ENCODE results near the gene SCUBE1. TPM values are rescaled to one million over a fixed set of nuclear protein-coding genes. Genes with fewer than 3 reads are reported as not detected.

The SCUBE1 gene
- total RNA-seq, 4 donors from 2014 or later: 0.78 to 3.5 (median 0.95) TPM

DNA sequence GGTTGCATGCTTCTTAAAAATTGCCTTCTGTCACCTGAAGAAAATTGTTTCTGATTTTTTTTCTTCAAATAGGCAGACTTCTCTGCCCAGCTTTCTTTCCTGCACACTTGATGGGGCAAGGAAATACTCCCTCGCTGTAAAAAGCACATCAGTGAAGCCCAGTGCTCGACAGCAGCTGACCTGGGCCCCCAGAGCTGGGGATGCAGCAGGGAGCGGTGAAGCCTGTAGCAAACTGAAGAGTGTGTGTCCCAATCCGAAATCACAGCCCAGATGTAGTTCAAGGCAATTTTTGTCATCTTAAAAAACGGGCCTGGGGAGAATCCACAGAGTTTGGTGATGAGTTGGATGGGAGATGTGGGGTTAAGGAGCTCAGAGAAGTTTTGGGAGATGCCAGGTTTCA, 41.7 kb upstream of the SCUBE1 start:
- DNase-seq: no peak
- WGBS, 2 donors: 47 to 60% methylated on average over 5 of the region's 5 CpGs
- Histone ChIP-seq H3K4me1 (no peaks in the 10 kb centered on the region), H3K9me3 (no peaks in the 10 kb centered on the region), H3K27ac (no peak overlapping the region), H3K27me3 (no peaks in the 10 kb centered on the region), H3K4me3 (replicated peaks in 1 of 3) (no peak overlapping the region), H3K36me3 (no peaks in the 10 kb centered on the region)
- intact Hi-C loops (cut with DNase I): loop anchor here (2.0 to 5.0 kb wide), 2 partner anchors 110 to 1242 kb away; no protein-coding TSS in a partner anchor
- no peak for TF ChIP-seq CTCF (IDR thresholded peaks at IDR 0.05)
- no peak for TF ChIP-seq POLR2A (IDR thresholded peaks at IDR 0.05)

GRCh38 chr22:43381693-43382092, 38.5 kb upstream of the SCUBE1 start:
- TF ChIP-seq CTCF (IDR thresholded peaks at IDR 0.05) (no peak), POLR2A (IDR thresholded peaks at IDR 0.05) (no peak)
- intact Hi-C loops (cut with DNase I): no loop called here
- Histone ChIP-seq H3K4me1 (peaks cover 15 to 20% of the 10 kb centered on the region in 2 donors), H3K9me3 (no peaks in the 10 kb centered on the region), H3K27me3 (no peaks in the 10 kb centered on the region), H3K27ac (no peak overlapping the region), H3K4me3 (replicated peaks in 1 of 3) (no peak overlapping the region), H3K36me3 (no peaks in the 10 kb centered on the region)
- DNase-seq: no peak
- WGBS, 2 donors: 75 to 76% methylated on average over 6 of the region's 6 CpGs

DNA sequence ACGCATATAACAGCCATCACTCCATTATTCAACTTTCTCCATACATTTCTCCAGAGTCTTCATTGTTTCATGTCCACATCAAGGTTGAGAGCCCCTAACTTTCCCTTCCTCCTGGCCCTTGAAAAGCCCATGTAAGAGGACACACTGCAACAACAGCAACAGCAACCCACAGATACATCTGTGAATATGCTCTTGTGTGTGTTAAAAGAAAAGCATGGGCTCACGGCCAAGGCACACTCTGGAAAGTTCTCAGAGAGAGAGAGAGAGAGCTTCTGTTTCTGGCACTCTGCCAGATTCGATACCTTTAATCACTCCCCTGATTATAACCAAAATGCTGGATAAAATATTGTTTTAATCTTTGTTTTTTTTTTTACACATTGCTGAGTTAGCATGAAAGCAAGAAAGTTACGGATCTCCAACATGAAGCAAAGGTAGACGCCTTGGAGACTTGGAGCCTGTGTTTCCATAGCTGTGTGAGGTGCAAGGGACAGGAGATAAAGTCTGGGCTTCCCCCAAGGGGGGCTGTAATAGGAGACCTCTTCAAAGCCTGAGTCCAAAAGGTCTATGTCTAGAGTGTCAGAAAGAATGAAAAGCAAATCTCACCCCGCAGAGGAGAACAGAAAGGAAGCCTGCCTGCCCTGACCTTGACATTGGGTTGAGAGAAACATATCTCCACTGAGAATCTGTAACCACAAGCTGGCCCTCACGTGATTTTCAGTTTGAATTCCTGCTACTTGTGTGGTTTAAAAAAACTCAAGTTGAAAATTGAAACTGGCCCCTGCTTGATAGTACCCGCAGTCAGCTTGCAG, 34.9 kb upstream of the SCUBE1 start:
- H3K9me3 ChIP-seq: no peaks in the 10 kb centered on the region
- DNase-seq: peak; percentile 71 to 79
- peaks cover 19 to 25% of the 10 kb centered on the region in 2 donors for H3K4me1 ChIP-seq
- WGBS, 2 donors: 14 to 15% methylated on average over 8 of the region's 8 CpGs
- no peaks in the 10 kb centered on the region for H3K36me3 ChIP-seq
- no peak overlapping the region for H3K4me3 ChIP-seq (replicated peaks in 1 of 3)
- intact Hi-C loops (cut with DNase I): no loop called here
- H3K27me3 ChIP-seq: no peaks in the 10 kb centered on the region
- peak overlapping the region; percentile 72 to 89 (median 75) for H3K27ac ChIP-seq
- no peak for TF ChIP-seq CTCF (IDR thresholded peaks at IDR 0.05)
- TF ChIP-seq POLR2A (IDR thresholded peaks at IDR 0.05): no peak

DNA sequence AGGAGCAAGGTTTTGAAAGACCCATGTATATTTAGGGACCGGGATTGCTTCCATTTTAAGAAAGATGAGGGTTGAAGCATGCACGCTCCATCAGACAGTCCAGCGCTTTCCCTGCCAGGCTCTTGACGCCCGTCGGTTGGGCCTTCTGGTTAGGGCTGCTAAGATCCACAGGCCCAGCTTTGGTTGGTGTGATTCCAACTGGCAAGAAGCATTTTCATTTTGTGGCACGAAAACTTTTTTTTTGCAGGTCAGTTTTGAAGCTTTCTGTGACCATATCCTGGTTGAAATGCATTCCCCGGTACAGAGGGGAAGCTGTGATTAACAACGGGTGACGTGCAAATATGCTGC, 34.4 kb upstream of the SCUBE1 start:
- WGBS, 2 donors: 14 to 16% methylated on average over 10 of the region's 10 CpGs
- Histone ChIP-seq H3K9me3 (no peaks in the 10 kb centered on the region), H3K4me3 (replicated peaks in 1 of 3) (no peak overlapping the region), H3K36me3 (no peaks in the 10 kb centered on the region), H3K27ac (peak overlapping the region; percentile 72 to 89 (median 75)), H3K27me3 (no peaks in the 10 kb centered on the region), H3K4me1 (peaks cover 19 to 25% of the 10 kb centered on the region in 2 donors)
- TF ChIP-seq CTCF (IDR thresholded peaks at IDR 0.05) (no peak), POLR2A (IDR thresholded peaks at IDR 0.05) (no peak)
- intact Hi-C loops (cut with DNase I): no loop called here
- DNase-seq: peak; percentile 76 to 81

- Histone ChIP-seq H3K4me3 (replicated peaks in 1 of 3) (no peak overlapping the region), H3K27ac (peak overlapping the region; percentile 72 to 89 (median 75)), H3K27me3 (no peaks in the 10 kb centered on the region), H3K36me3 (no peaks in the 10 kb centered on the region), H3K9me3 (no peaks in the 10 kb centered on the region), H3K4me1 (peaks cover 19 to 25% of the 10 kb centered on the region in 2 donors)
- TF ChIP-seq POLR2A (IDR thresholded peaks at IDR 0.05): no peak
- TF ChIP-seq CTCF (IDR thresholded peaks at IDR 0.05): no peak
- DNase-seq: peak; percentile 52
- 25 to 32% methylated on average over 15 of the region's 15 CpGs for WGBS, 2 donors
- intact Hi-C loops (cut with DNase I): no loop called here
These were observed 33.8 kb upstream of the SCUBE1 start for GRCh38 chr22:43376765-43377547.

Measured in thyroid gland (tissue), 4 donors.